CD4-positive, alpha-beta T cell (primary cell): ENCODE data around the gene WDR35. TPM values are rescaled to one million over a fixed set of nuclear protein-coding genes. Genes with fewer than 3 reads are reported as not detected.
A peak's percentile ranks its signal among the peaks of the same experiment; 100 is the strongest.
"Not testable (repeated sequence)": the region's sequence is repeated elsewhere in the genome, so short reads cannot be mapped to it uniquely, and the experiment has no call there.

Experiments used
- ATAC-seq: fragments of 200-7000 bp; cut with Tn5 transposase; one replicate; pipeline ENCODE4 v1.10.0; 2022; ENCODE audit warnings: mild to moderate bottlenecking; ENCODE audit not compliant: poor library complexity
- CTCF ChIA-PET: fragments of 350-600 bp; sonication (Branson Sonifier 250); formaldehyde crosslinking; loops from one replicate; lab custom pipeline; 2021; ENCODE audit warnings: antibody characterized with exemption, inconsistent platforms; lab: Charles Lee
- POLR2A ChIA-PET: fragments of 350-600 bp; sonication (Branson Sonifier 250); formaldehyde crosslinking; loops from one replicate; lab custom pipeline; 2021; ENCODE audit warnings: antibody characterized with exemption, inconsistent platforms; lab: Charles Lee
- DNase-seq, 14 experiments: peaks; one replicate each; pipeline ENCODE4 v3.0.0-alpha.2; 2013 to 2020; ENCODE audit warnings: mixed read lengths in 2 of 14
- H3K27ac ChIP-seq, 2 donors: one replicate each; pipeline versions ENCODE4 v1.5.1 to v1.7.0; 2013; ENCODE audit warnings: low read length in 2 of 2, low read depth in 1 of 2, mild to moderate bottlenecking in 1 of 2
- H3K27me3 ChIP-seq, 2 experiments: 1 replicate in 1 of 2; 2 replicates in 1 of 2; pipeline versions ENCODE4 v1.6.1 to v1.7.0; 2013; ENCODE audit warnings: low read length in 2 of 2, control low read depth in 1 of 2, mild to moderate bottlenecking in 1 of 2, moderate library complexity in 1 of 2; ENCODE audit not compliant: insufficient read depth in 2 of 2, control insufficient read depth in 1 of 2
- H3K36me3 ChIP-seq: one replicate; pipeline ENCODE4 v1.6.1; 2013; ENCODE audit warnings: low read length, control low read depth; ENCODE audit not compliant: insufficient read depth
- H3K4me1 ChIP-seq: one replicate; pipeline ENCODE4 v1.6.1; 2013; ENCODE audit warnings: low read length, control low read depth; ENCODE audit not compliant: insufficient read depth
- H3K4me3 ChIP-seq: one replicate; pipeline ENCODE4 v1.5.1; 2013; ENCODE audit warnings: mild to moderate bottlenecking, low read length, moderate library complexity
- H3K9me3 ChIP-seq, 2 experiments: 1 replicate in 1 of 2; 2 replicates in 1 of 2; pipeline versions ENCODE4 v1.6.1 to v1.7.0; 2013; ENCODE audit warnings: low read length in 2 of 2, mild to moderate bottlenecking in 2 of 2, control low read depth in 1 of 2, moderate library complexity in 1 of 2; ENCODE audit not compliant: control insufficient read depth in 1 of 2, insufficient read depth in 1 of 2
- H3K27ac Mint-ChIP-seq: one replicate; pipeline ENCODE4 v1.8.0; 2020; ENCODE audit warnings: mixed read lengths
- H3K27me3 Mint-ChIP-seq: one replicate; pipeline ENCODE4 v1.8.0; 2021; ENCODE audit warnings: mixed read lengths
- H3K36me3 Mint-ChIP-seq: one replicate; pipeline ENCODE4 v1.8.0; 2021; ENCODE audit warnings: low read depth, mixed read lengths
- H3K4me1 Mint-ChIP-seq: one replicate; pipeline ENCODE4 v1.8.0; 2021; ENCODE audit warnings: low read depth, mixed read lengths
- H3K4me3 Mint-ChIP-seq: one replicate; pipeline ENCODE4 v1.8.0; 2020; ENCODE audit warnings: mild to moderate bottlenecking, mixed read lengths
- H3K9me3 Mint-ChIP-seq: one replicate; pipeline ENCODE4 v1.8.0; 2020; ENCODE audit warnings: mixed read lengths
- CTCF ChIP-seq: fragments of 200-600 bp; IDR thresholded peaks from one replicate; pipeline ENCODE4 v1.8.0; 2022; ENCODE audit warnings: antibody characterized with exemption, mild to moderate bottlenecking
- intact Hi-C, 2 experiments: fragments of 100-400 bp; cut with DNase I in 1 of 2; cut with micrococcal nuclease in 1 of 2; formaldehyde crosslinking; loops; one replicate each; pipeline versions ENCODE4 v1.15.1 to v1.9.0; 2023 to 2025; cut with DNase I, micrococcal nuclease
- total RNA-seq, 174 experiments: library from RNA in 2 of 174; stranded (reverse) in 2 of 174; gene quantifications; one replicate each; pipeline ENCODE4 v1.2.3 and lab custom pipeline; 2021 to 2026

The WDR35 gene
- total RNA-seq, 2 experiments from 2014 or later: 2.8 to 3.2 TPM

GRCh38 chr2:19895535-19895934 is 94.4 kb downstream of the WDR35 start:
- Mint-ChIP-seq H3K27me3 (no peaks in the 10 kb centered on the region), H3K4me1 (peaks cover 57% of the 10 kb centered on the region), H3K4me3 (peak overlapping the region; percentile 22), H3K27ac (peak overlapping the region; percentile 37), H3K9me3 (no peaks in the 10 kb centered on the region), H3K36me3 (peaks cover 25% of the 10 kb centered on the region)
- no peaks in the 10 kb centered on the region for H3K36me3 ChIP-seq
- H3K27ac ChIP-seq: no peak overlapping the region
- no peak for DNase-seq
- ATAC-seq: no peak
- peaks cover 18% of the 10 kb centered on the region for H3K4me1 ChIP-seq
- ChIA-PET CTCF (interaction anchor here (0.6 kb wide), 1 partner anchor 90 kb away, joined by 3 read pairs; no protein-coding TSS in a partner anchor), POLR2A (interaction anchor here (0.7 kb wide), 1 partner anchor 193 kb away, joined by 3 read pairs; no protein-coding TSS in a partner anchor)
- no peaks in the 10 kb centered on the region for H3K9me3 ChIP-seq
- intact Hi-C loops: no loop called here
- no peaks in the 10 kb centered on the region for H3K27me3 ChIP-seq
- H3K4me3 ChIP-seq: no peak overlapping the region
- TF ChIP-seq CTCF: no peak

- POLR2A ChIA-PET: no interaction called here
- Histone ChIP-seq H3K9me3 (no peaks in the 10 kb centered on the region), H3K4me1 (peaks cover 15% of the 10 kb centered on the region), H3K27me3 (no peaks in the 10 kb centered on the region), H3K4me3 (no peak overlapping the region), H3K27ac (no peak overlapping the region), H3K36me3 (no peaks in the 10 kb centered on the region)
- Mint-ChIP-seq H3K27me3 (no peaks in the 10 kb centered on the region), H3K4me3 (no peak overlapping the region), H3K27ac (no peak overlapping the region), H3K4me1 (peaks cover 49% of the 10 kb centered on the region), H3K9me3 (no peaks in the 10 kb centered on the region), H3K36me3 (peaks cover 17% of the 10 kb centered on the region)
- intact Hi-C loops: no loop called here
- no peak for TF ChIP-seq CTCF
- CTCF ChIA-PET: no interaction called here
- ATAC-seq (no peak), DNase-seq (no peak)
These were observed 95.6 kb downstream of the WDR35 start for GRCh38 chr2:19894134-19894792.

- Histone ChIP-seq H3K9me3 (no peaks in the 10 kb centered on the region), H3K27ac (no peak overlapping the region), H3K36me3 (no peaks in the 10 kb centered on the region), H3K4me3 (no peak overlapping the region), H3K4me1 (peaks cover 13% of the 10 kb centered on the region), H3K27me3 (no peaks in the 10 kb centered on the region)
- ChIA-PET CTCF (no interaction called here), POLR2A (interaction anchor here (0.6 to 0.7 kb wide), 2 partner anchors 52 to 278 kb away, joined by 3 read pairs; no protein-coding TSS in a partner anchor)
- H3K27ac Mint-ChIP-seq: no peak overlapping the region
- no peak for DNase-seq
- H3K36me3 Mint-ChIP-seq: peaks cover 17% of the 10 kb centered on the region
- H3K4me1 Mint-ChIP-seq: peaks cover 43% of the 10 kb centered on the region
- TF ChIP-seq CTCF: no peak
- no peak overlapping the region for H3K4me3 Mint-ChIP-seq
- intact Hi-C loops: no loop called here
- no peak for ATAC-seq
- no peaks in the 10 kb centered on the region for H3K27me3 Mint-ChIP-seq
- no peaks in the 10 kb centered on the region for H3K9me3 Mint-ChIP-seq
These were observed 96.3 kb downstream of the WDR35 start for GRCh38 chr2:19893520-19894133.

GRCh38 chr2:19891971-19892370 is 97.9 kb downstream of the WDR35 start:
- peaks cover 12% of the 10 kb centered on the region for H3K36me3 Mint-ChIP-seq
- CTCF ChIA-PET, H3K9me3 ChIP-seq, H3K9me3 Mint-ChIP-seq, H3K27ac ChIP-seq, H3K27me3 Mint-ChIP-seq, H3K4me3 Mint-ChIP-seq, H3K36me3 ChIP-seq, H3K4me1 ChIP-seq, H3K4me3 ChIP-seq, intact Hi-C loops, H3K27me3 ChIP-seq, H3K27ac Mint-ChIP-seq, ATAC-seq: not testable (repeated sequence)
- peak in 3 of 14 experiments; percentile 28 to 68 (median 61) for DNase-seq
- peaks cover 31% of the 10 kb centered on the region for H3K4me1 Mint-ChIP-seq
- POLR2A ChIA-PET: interaction anchor here (1.0 kb wide), 1 partner anchor 159 kb away, joined by 4 read pairs; the partner anchor contains the start of gene LAPTM4A
